ENCODE data around the gene TMC5.

Gene TMC5

DNA sequence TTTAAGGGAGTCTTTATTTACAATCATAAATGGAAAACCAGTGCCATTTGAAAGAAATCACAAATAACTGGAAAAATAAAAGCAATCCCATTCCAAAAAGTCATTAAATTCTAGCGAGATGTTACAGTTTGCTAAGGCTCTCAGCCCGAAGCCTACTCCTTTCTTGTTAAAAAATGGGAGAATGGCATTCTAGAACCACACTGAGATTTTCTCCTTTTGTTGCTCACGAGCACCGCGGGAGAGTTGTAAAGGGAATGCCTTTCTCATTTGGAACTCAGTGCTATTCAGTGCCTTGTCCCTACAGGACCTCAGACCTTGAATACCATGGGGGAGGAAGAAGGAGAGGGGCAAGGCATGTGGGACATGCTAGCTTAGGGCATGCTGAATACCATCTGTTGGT lies 67.9 kb downstream of the TMC5 start:
- no peak for TF ChIP-seq CTCF (conservative IDR thresholded peaks at IDR 0.05; ENCODE audit: control insufficient read depth, insufficient read depth, low read depth, low read length)
- DNase-seq (ENCODE audit: low read depth) = no peak
- H3K4me3 ChIP-seq (ENCODE audit: control insufficient read depth, low read depth, low read length) = no peak overlapping the region

- no peak for DNase-seq (ENCODE audit: low read depth)
- no peak overlapping the region for H3K4me3 ChIP-seq (ENCODE audit: control insufficient read depth, low read depth, low read length)
- no peak for TF ChIP-seq CTCF (conservative IDR thresholded peaks at IDR 0.05; ENCODE audit: control insufficient read depth, insufficient read depth, low read depth, low read length)
Measured at GRCh38 chr16:19486051-19486450, 68.4 kb downstream of the TMC5 start.

DNA sequence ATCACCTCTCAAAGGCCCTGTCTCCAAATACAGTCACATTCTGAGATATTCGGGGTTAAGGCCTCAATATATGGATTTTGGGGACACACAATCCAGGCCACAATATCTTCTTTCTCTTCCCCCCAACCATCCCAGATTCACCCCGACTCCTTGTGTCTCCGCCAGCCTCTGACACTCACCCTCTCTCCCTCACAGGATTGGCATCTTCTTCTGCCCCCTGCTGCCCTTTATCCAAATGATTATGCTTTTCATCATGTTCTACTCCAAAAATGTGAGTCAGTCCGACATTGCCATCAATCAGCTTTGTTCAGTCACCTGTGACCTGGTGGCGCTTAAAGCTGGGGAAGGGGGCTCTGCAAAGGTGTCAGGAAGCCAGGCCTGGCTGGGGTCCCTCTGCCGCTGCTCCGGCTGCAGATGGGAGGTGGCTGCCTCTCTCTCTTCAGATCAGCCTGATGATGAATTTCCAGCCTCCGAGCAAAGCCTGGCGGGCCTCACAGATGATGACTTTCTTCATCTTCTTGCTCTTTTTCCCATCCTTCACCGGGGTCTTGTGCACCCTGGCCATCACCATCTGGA lies 69.2 kb downstream of the TMC5 start:
- TF ChIP-seq CTCF (conservative IDR thresholded peaks at IDR 0.05; ENCODE audit: control insufficient read depth, insufficient read depth, low read depth, low read length) = no peak
- DNase-seq (ENCODE audit: low read depth) = no peak
- no peak overlapping the region for H3K4me3 ChIP-seq (ENCODE audit: control insufficient read depth, low read depth, low read length)

DNA sequence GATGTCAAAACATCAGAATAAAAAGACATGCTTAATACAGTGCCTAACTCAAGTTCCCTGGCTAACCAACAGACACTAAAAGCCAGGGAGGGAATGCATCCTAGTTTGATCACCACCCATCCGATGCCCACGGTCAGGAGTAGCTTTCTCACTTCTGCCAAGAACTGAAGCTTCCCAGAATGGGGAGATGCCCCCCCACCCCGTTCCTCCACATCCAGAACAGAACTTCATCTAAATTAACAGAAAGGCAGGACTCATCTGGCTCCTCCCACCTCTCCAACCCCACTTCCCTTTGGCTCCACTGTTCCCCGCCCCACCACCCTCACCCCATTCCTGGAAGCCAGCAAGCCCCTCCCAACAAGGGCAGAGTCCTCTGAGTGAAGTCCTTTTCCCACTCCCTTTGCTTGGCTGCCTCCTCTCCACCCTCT lies 70.5 kb downstream of the TMC5 start:
- TF ChIP-seq CTCF (conservative IDR thresholded peaks at IDR 0.05; ENCODE audit: control insufficient read depth, insufficient read depth, low read depth, low read length) = no peak
- H3K4me3 ChIP-seq (ENCODE audit: control insufficient read depth, low read depth, low read length) = no peak overlapping the region
- no peak for DNase-seq (ENCODE audit: low read depth)

GRCh38 chr16:19490619-19491018 lies 72.9 kb downstream of the TMC5 start:
- no peak for TF ChIP-seq CTCF (conservative IDR thresholded peaks at IDR 0.05; ENCODE audit: control insufficient read depth, insufficient read depth, low read depth, low read length)
- H3K4me3 ChIP-seq (ENCODE audit: control insufficient read depth, low read depth, low read length) = no peak overlapping the region
- no peak for DNase-seq (ENCODE audit: low read depth)

DNA sequence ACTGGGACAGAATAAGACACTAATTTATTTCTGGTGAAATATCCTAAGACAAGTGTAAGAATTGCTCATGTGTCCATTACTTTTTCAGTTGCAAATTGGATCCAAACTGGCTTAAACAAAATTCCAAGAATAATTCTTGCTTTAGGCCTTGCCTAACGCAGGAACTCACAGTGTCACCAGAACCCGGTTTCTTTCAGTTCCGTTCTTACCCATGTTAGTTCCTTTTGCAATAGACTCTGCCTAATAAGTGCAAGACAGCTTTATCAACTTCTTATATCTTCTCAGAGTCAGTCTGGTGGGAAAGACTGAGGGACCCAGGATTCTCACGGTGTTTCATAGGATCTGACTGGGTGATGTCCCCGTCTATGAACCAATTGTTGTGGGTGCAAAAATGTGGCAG lies 79.5 kb downstream of the TMC5 start:
- no peak for TF ChIP-seq CTCF (conservative IDR thresholded peaks at IDR 0.05; ENCODE audit: control insufficient read depth, insufficient read depth, low read depth, low read length)
- H3K4me3 ChIP-seq (ENCODE audit: control insufficient read depth, low read depth, low read length) = no peak overlapping the region

GRCh38 chr16:19499006-19499405 lies 81.3 kb downstream of the TMC5 start:
- TF ChIP-seq CTCF (conservative IDR thresholded peaks at IDR 0.05; ENCODE audit: control insufficient read depth, insufficient read depth, low read depth, low read length) = no peak
- no peak overlapping the region for H3K4me3 ChIP-seq (ENCODE audit: control insufficient read depth, low read depth, low read length)
- no peak for DNase-seq (ENCODE audit: low read depth)

More for the DNA sequence above, 79.5 kb downstream of the TMC5 start:
- DNase-seq (ENCODE audit: low read depth) = no peak

Data from fibroblast of mammary gland (primary cell).